Endometrial microvascular endothelial cells (primary cell): ENCODE results near the gene TANGO2. TPM values are rescaled to one million over a fixed set of nuclear protein-coding genes. Genes with fewer than 3 reads are reported as not detected.

ENCODE experiments used
- in situ Hi-C: cut with HindIII; loops from 2 replicates; pipeline ENCODE4 v1.10.0; 2017; ENCODE audit warnings: low sequenced_read_pairs, low pct_unique_long_range_greater_than_20kb; ENCODE audit errors: inconsistent ontology term
- total RNA-seq: library from RNA; depleted of rRNA; stranded (reverse); fragments of >200 nt; gene quantifications from one replicate; pipeline ENCODE4 v1.2.3, GENCODE V29; 2015; ENCODE audit errors: inconsistent ontology term

TANGO2 gene
- total RNA-seq: 48.9 TPM

GRCh38 chr22:20020533-20021195, at the start of gene TANGO2:
Gene TANGO2, plus strand, starts transcription at chr22:20021110. Its CDS starts 15,689 bp downstream, at chr22:20036799.
- in situ Hi-C loops: loop anchor here (10.0 kb wide), 1 partner anchor 46 kb away; no protein-coding TSS in a partner anchor

- in situ Hi-C loops: loop anchor here (10.0 to 25.0 kb wide), 2 partner anchors 53 to 141 kb away; partner anchors contain the start of genes RANBP1, TANGO2 and TRMT2A
Measured at GRCh38 chr22:19971276-19972124, 49.4 kb upstream of the TANGO2 start.

- in situ Hi-C loops: loop anchor here (10.0 to 25.0 kb wide), 2 partner anchors 53 to 140 kb away; partner anchors contain the start of genes RANBP1, TANGO2 and TRMT2A
Measured at GRCh38 chr22:19972251-19972650, 48.7 kb upstream of the TANGO2 start.

GRCh38 chr22:19972652-19973550, 48.0 kb upstream of the TANGO2 start:
- in situ Hi-C loops: loop anchor here (10.0 to 25.0 kb wide), 2 partner anchors 52 to 139 kb away; partner anchors contain the start of genes RANBP1, TANGO2 and TRMT2A

- in situ Hi-C loops: loop anchor here (10.0 to 25.0 kb wide), 2 partner anchors 51 to 139 kb away; partner anchors contain the start of genes RANBP1, TANGO2 and TRMT2A
Measured at GRCh38 chr22:19973551-19974267, 47.2 kb upstream of the TANGO2 start.

GRCh38 chr22:19974268-19974861, 46.5 kb upstream of the TANGO2 start:
- in situ Hi-C loops: loop anchor here (10.0 to 25.0 kb wide), 2 partner anchors 50 to 138 kb away; partner anchors contain the start of genes RANBP1, TANGO2 and TRMT2A

- in situ Hi-C loops: loop anchor here (10.0 to 25.0 kb wide), 2 partner anchors 50 to 137 kb away; partner anchors contain the start of genes RANBP1, TANGO2 and TRMT2A
Measured at GRCh38 chr22:19974935-19975706, 45.8 kb upstream of the TANGO2 start.

- in situ Hi-C loops: loop anchor here (10.0 kb wide), 1 partner anchor 49 kb away; the partner anchor contains the start of gene TANGO2
Measured at GRCh38 chr22:19975707-19976035, 45.2 kb upstream of the TANGO2 start.

GRCh38 chr22:19976671-19977070, 44.2 kb upstream of the TANGO2 start:
- in situ Hi-C loops: loop anchor here (10.0 kb wide), 1 partner anchor 48 kb away; the partner anchor contains the start of gene TANGO2

- in situ Hi-C loops: loop anchor here (10.0 kb wide), 1 partner anchor 47 kb away; the partner anchor contains the start of gene TANGO2
Measured at GRCh38 chr22:19977296-19978243, 43.3 kb upstream of the TANGO2 start.

GRCh38 chr22:19978748-19979147, 42.2 kb upstream of the TANGO2 start:
- in situ Hi-C loops: loop anchor here (10.0 kb wide), 1 partner anchor 46 kb away; the partner anchor contains the start of gene TANGO2

- in situ Hi-C loops: loop anchor here (10.0 kb wide), 1 partner anchor 45 kb away; the partner anchor contains the start of gene TANGO2
Measured at GRCh38 chr22:19979712-19980493, 41.0 kb upstream of the TANGO2 start.

GRCh38 chr22:19980766-19981165, 40.1 kb upstream of the TANGO2 start:
- in situ Hi-C loops: no loop called here

GRCh38 chr22:19981171-19981960, 39.5 kb upstream of the TANGO2 start:
- in situ Hi-C loops: no loop called here
